Neural cell (in vitro differentiated cells): Measurements from ENCODE around the gene AGO4.
"Not testable (repeated sequence)": the region's sequence is repeated elsewhere in the genome, so short reads cannot be mapped to it uniquely, and the experiment has no call there.

Source experiments
- CTCF ChIP-seq: fragments of 450-650 bp; IDR thresholded peaks from 2 replicates; pipeline ENCODE4 v1.5.1; 2014; ENCODE audit warnings: antibody characterized with exemption, mild to moderate bottlenecking, moderate library complexity; ENCODE audit not compliant: poor library complexity, severe bottlenecking
- EP300 ChIP-seq: fragments of 450-650 bp; conservative IDR thresholded peaks from 2 replicates; pipeline ENCODE4 v1.6.1; 2014; ENCODE audit warnings: antibody characterized with exemption, mild to moderate bottlenecking, moderate library complexity; ENCODE audit not compliant: poor library complexity, severe bottlenecking
- MXI1 ChIP-seq: fragments of 450-650 bp; conservative IDR thresholded peaks from 2 replicates; pipeline ENCODE4 v1.6.1; 2014; ENCODE audit warnings: antibody characterized with exemption, mild to moderate bottlenecking; ENCODE audit not compliant: poor library complexity, severe bottlenecking
- POLR2AphosphoS5 ChIP-seq: IDR thresholded peaks from 2 replicates; pipeline ENCODE4 v1.6.1; 2012
- TAF1 ChIP-seq: IDR thresholded peaks from 2 replicates; pipeline ENCODE4 v1.6.1; 2012; ENCODE audit warnings: low read depth
- TF ChIP-seq, protein P1 (sequence below): IDR thresholded peaks from 2 replicates; pipeline ENCODE4 v1.6.1; 2012; ENCODE audit warnings: borderline replicate concordance

- not testable (repeated sequence) for TF ChIP-seq CTCF, EP300, MXI1, POLR2AphosphoS5, TAF1
- TF ChIP-seq, protein P1, sequence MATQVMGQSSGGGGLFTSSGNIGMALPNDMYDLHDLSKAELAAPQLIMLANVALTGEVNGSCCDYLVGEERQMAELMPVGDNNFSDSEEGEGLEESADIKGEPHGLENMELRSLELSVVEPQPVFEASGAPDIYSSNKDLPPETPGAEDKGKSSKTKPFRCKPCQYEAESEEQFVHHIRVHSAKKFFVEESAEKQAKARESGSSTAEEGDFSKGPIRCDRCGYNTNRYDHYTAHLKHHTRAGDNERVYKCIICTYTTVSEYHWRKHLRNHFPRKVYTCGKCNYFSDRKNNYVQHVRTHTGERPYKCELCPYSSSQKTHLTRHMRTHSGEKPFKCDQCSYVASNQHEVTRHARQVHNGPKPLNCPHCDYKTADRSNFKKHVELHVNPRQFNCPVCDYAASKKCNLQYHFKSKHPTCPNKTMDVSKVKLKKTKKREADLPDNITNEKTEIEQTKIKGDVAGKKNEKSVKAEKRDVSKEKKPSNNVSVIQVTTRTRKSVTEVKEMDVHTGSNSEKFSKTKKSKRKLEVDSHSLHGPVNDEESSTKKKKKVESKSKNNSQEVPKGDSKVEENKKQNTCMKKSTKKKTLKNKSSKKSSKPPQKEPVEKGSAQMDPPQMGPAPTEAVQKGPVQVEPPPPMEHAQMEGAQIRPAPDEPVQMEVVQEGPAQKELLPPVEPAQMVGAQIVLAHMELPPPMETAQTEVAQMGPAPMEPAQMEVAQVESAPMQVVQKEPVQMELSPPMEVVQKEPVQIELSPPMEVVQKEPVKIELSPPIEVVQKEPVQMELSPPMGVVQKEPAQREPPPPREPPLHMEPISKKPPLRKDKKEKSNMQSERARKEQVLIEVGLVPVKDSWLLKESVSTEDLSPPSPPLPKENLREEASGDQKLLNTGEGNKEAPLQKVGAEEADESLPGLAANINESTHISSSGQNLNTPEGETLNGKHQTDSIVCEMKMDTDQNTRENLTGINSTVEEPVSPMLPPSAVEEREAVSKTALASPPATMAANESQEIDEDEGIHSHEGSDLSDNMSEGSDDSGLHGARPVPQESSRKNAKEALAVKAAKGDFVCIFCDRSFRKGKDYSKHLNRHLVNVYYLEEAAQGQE, result not testable (repeated sequence)
Observed at GRCh38 chr1:35800167-35800887, 7.5 kb upstream of the AGO4 start.
